Stimulated activated effector memory CD8-positive, alpha-beta T cell treated with anti-CD3 and anti-CD28 coated beads, Interleukin-12 subunit alpha, Interleukin-12 subunit beta, amount 100 ng/mL, for 72 hours (primary cell): ENCODE measurements around the gene BTBD6.

Source experiments
- ATAC-seq: fragments of 150-1000 bp; cut with Tn5 transposase; 2 replicates; pipeline ENCODE4 v1.10.0; 2021
- DNase-seq, 2 donors: peaks; one replicate each; pipeline ENCODE4 v3.0.0; 2021 to 2022; ENCODE audit warnings: low spot score in 2 of 2
- H3K27ac Mint-ChIP-seq: one replicate; pipeline ENCODE4 v1.8.0; 2022; ENCODE audit warnings: mild to moderate bottlenecking, mixed read lengths
- H3K36me3 Mint-ChIP-seq: one replicate; pipeline ENCODE4 v1.8.0; 2022; ENCODE audit warnings: mild to moderate bottlenecking, mixed read lengths
- H3K4me1 Mint-ChIP-seq: one replicate; pipeline ENCODE4 v1.8.0; 2022; ENCODE audit warnings: mixed read lengths
- H3K4me3 Mint-ChIP-seq: one replicate; pipeline ENCODE4 v1.8.0; 2022; ENCODE audit warnings: mild to moderate bottlenecking, mixed read lengths
- H3K9me3 Mint-ChIP-seq: one replicate; pipeline ENCODE4 v1.8.0; 2022; ENCODE audit warnings: mixed read lengths

The BTBD6 gene

GRCh38 chr14:105219043-105219612, 29.2 kb upstream of the BTBD6 start:
- Mint-ChIP-seq H3K4me3 (no peak overlapping the region), H3K9me3 (no peaks in the 10 kb centered on the region), H3K27ac (no peak overlapping the region), H3K4me1 (peaks cover 13% of the 10 kb centered on the region), H3K36me3 (peaks cover 16% of the 10 kb centered on the region)
- no peak for DNase-seq
- ATAC-seq: no peak

DNA sequence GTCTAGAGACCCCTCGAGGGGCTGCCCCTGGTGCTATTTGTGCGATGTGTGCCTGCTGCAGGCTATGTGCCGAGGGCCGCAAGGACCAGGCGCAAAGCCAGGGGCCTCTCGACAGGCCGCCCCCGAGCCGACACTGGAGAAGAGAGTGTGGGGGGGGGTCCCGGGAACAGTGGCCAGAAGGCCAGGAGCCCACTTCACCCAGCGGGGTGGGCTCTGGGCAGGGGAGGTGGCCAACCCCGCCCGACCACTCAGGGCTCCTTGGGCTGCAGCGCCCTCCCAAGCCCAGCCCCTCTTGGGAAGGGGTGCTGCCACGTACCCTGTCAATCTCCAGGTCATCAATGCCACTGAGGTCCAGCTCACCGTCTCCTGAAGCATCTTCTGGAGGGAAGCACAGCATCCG, 28.6 kb upstream of the BTBD6 start:
- Mint-ChIP-seq H3K9me3 (no peaks in the 10 kb centered on the region), H3K4me3 (no peak overlapping the region), H3K27ac (no peak overlapping the region), H3K36me3 (peaks cover 16% of the 10 kb centered on the region), H3K4me1 (peaks cover 13% of the 10 kb centered on the region)
- DNase-seq (no peak), ATAC-seq (no peak)

DNA sequence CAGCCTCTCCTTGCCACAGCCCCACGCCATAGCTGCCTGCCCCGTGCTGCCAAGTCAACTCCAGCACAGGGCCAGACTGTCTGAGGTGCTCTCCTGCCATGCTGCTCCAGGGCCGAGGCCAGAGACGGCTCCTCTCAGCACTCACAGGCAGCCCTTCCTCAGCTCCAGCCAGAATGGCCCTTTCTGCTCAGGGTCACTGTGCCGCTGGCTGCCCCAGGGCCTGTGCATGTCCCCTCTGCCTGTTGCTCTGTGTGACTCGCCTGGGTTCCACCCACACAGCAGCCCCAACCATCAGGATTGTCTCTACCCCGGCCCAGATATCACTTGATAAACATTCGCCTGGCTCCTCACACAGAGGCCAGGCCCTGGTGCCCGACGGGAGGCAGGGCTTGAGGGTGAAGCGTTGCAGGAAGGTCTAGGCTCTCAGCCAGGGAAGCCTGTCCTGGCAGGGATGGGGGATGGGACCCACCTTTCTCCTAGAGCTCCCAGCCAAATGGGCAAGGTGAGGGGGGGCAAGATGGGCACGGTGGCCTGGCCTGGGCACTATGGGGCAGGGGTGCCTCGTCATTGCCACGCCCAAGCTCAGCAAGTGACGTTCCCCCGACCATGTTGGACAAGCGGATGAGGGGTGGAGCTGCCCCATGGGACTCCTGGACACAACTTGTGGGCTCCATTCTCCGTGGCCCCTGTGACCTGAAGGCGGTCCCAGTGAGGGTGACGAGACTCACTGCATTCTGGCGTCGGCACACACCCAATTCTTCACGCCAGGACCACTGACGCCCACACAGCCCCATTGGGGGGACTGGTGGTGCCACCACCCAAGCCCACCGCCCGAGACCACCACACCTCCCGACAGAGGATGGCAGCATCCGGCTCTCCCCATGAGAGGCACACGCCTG, 27.4 kb upstream of the BTBD6 start:
- Mint-ChIP-seq H3K4me3 (no peak overlapping the region), H3K4me1 (peaks cover 2% of the 10 kb centered on the region), H3K36me3 (peaks cover 23% of the 10 kb centered on the region), H3K27ac (no peak overlapping the region), H3K9me3 (no peaks in the 10 kb centered on the region)
- no peak for ATAC-seq
- no peak for DNase-seq

GRCh38 chr14:105221598-105222178, 26.6 kb upstream of the BTBD6 start:
- Mint-ChIP-seq H3K4me3 (no peak overlapping the region), H3K9me3 (no peaks in the 10 kb centered on the region), H3K27ac (peak overlapping the region; percentile 46), H3K4me1 (no peaks in the 10 kb centered on the region), H3K36me3 (peaks cover 31% of the 10 kb centered on the region)
- no peak for DNase-seq
- ATAC-seq: no peak

- peaks cover 41% of the 10 kb centered on the region for H3K36me3 Mint-ChIP-seq
- no peak overlapping the region for H3K4me3 Mint-ChIP-seq
- no peak for DNase-seq
- no peak overlapping the region for H3K27ac Mint-ChIP-seq
- no peaks in the 10 kb centered on the region for H3K9me3 Mint-ChIP-seq
- H3K4me1 Mint-ChIP-seq: no peaks in the 10 kb centered on the region
- ATAC-seq: no peak
Observed at GRCh38 chr14:105223260-105223659, 25.1 kb upstream of the BTBD6 start.

DNA sequence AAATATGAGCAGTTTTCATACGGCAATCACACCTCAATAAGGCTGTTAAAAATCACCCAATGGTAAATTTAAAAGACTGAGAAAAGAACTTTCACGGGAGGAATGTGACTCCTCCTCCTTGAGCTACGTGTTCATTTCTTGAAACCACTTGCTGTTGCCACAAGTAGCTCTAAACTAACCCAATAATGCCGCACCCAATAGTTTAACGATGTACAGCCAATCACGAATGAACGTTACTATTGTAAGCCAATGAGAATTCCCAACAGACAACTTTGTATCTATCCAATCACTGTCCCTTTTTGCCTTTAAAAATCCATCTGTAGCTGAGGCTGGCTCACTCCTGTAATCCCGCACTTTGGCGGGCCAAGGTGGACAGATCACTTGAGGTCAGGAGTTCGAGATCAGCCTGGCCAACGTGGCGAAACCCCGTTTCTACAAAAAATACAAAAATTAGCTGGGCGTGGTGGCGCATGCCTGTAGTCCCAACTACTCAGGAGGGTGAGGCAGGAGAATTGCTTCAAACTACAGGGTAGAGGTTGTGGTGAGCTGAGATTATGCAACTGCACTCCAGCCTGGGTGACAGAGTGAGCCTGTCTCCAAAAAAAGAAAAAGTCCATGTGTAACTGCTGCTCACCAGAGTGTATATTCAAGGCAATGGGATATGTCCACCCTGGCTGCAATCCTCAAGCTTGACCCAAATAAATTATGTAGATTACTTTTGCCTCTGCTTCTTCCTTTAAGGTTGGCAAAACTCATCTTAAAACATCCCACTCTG, 24.4 kb upstream of the BTBD6 start:
- H3K4me3 Mint-ChIP-seq: no peak overlapping the region
- DNase-seq (no peak), ATAC-seq (no peak)
- peaks cover 34% of the 10 kb centered on the region for H3K36me3 Mint-ChIP-seq
- no peak overlapping the region for H3K27ac Mint-ChIP-seq
- no peaks in the 10 kb centered on the region for H3K4me1 Mint-ChIP-seq
- H3K9me3 Mint-ChIP-seq: no peaks in the 10 kb centered on the region

- no peak for DNase-seq
- H3K4me1 Mint-ChIP-seq: no peaks in the 10 kb centered on the region
- peaks cover 27% of the 10 kb centered on the region for H3K36me3 Mint-ChIP-seq
- peak overlapping the region; percentile 52 for H3K27ac Mint-ChIP-seq
- H3K4me3 Mint-ChIP-seq: no peak overlapping the region
- no peaks in the 10 kb centered on the region for H3K9me3 Mint-ChIP-seq
- no peak for ATAC-seq
Observed at GRCh38 chr14:105224845-105225570, 23.3 kb upstream of the BTBD6 start.

DNA sequence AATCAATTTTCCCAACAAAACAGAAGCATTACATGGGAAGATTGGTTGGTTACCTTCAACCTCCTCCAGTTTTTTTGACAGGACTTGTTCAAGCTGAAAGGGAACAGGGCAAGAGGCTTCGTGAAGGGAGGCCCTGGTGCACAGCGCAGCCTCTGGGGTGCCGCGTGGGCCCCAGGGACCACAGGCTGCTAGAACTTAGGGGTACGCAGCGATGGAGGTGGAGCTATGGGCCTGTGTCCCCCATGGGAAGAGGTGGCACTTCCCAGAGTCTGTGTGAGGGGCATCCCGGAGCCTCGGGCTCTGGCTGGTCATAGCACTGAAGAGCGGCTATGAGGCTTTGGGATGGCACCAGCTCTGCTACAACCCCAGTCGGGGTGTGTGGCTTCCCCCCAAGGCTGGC, 22.1 kb upstream of the BTBD6 start:
- no peak overlapping the region for H3K4me3 Mint-ChIP-seq
- peaks cover 27% of the 10 kb centered on the region for H3K36me3 Mint-ChIP-seq
- no peak for DNase-seq
- H3K4me1 Mint-ChIP-seq: no peaks in the 10 kb centered on the region
- no peaks in the 10 kb centered on the region for H3K9me3 Mint-ChIP-seq
- peak overlapping the region; percentile 65 for H3K27ac Mint-ChIP-seq
- no peak for ATAC-seq

- H3K27ac Mint-ChIP-seq: no peak overlapping the region
- no peak overlapping the region for H3K4me3 Mint-ChIP-seq
- ATAC-seq (no peak), DNase-seq (no peak)
- H3K9me3 Mint-ChIP-seq: no peaks in the 10 kb centered on the region
- no peaks in the 10 kb centered on the region for H3K4me1 Mint-ChIP-seq
- peaks cover 27% of the 10 kb centered on the region for H3K36me3 Mint-ChIP-seq
Observed at GRCh38 chr14:105227346-105227745, 21.0 kb upstream of the BTBD6 start.

DNA sequence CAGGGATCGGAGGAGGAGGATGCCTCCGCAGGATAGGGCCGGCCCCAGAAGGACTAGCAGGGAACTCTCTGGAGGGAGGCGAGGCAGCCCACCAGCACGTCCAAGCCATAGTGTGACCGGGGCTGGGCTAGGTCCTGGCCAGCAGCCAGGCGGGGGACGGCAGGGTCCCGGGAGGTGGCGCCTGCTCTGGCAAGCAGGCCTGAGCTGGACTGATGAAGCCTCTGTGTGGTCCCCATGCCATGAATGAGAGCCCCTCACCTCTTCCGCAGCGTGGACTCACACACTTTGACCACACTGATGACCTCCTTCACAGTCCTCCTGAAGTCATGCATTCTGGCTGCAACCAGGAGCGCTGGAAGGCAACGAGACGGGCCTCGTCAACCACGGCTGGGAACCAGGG, 19.8 kb upstream of the BTBD6 start:
- H3K9me3 Mint-ChIP-seq: no peaks in the 10 kb centered on the region
- H3K36me3 Mint-ChIP-seq: peaks cover 27% of the 10 kb centered on the region

DNA sequence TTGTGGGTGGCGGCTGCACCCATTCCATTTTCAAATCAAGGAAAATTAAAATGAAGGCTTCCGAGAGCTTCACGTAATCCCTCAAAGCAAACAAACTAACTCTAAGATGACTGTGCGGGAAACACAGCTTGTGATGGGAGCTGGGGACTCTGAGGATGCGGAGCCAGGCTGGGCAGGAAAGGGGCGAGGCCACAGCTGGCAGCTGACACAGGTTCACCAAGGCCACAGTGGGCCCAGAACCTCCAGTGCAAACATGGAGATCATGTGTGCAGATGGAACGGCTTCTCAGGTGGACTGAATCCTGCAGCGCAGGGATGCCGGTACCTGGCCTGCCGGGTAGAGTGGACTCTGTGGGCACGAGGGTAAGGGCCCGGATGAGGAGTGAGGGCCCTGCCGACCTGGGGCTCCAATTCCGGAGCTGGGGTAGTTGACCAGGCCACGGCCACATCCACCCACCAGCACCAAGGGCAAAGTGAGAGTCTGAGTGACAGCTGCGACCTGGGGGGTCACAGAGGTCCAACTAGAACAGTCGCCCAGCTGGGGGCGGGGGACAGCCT, 19.2 kb upstream of the BTBD6 start:
- no peak overlapping the region for H3K4me3 Mint-ChIP-seq
- H3K27ac Mint-ChIP-seq: no peak overlapping the region
- peaks cover 27% of the 10 kb centered on the region for H3K36me3 Mint-ChIP-seq

More for the DNA sequence above, 19.8 kb upstream of the BTBD6 start:
- no peak for ATAC-seq
- no peak for DNase-seq
- no peak overlapping the region for H3K27ac Mint-ChIP-seq
- H3K4me1 Mint-ChIP-seq: no peaks in the 10 kb centered on the region
- H3K4me3 Mint-ChIP-seq: no peak overlapping the region

DNA sequence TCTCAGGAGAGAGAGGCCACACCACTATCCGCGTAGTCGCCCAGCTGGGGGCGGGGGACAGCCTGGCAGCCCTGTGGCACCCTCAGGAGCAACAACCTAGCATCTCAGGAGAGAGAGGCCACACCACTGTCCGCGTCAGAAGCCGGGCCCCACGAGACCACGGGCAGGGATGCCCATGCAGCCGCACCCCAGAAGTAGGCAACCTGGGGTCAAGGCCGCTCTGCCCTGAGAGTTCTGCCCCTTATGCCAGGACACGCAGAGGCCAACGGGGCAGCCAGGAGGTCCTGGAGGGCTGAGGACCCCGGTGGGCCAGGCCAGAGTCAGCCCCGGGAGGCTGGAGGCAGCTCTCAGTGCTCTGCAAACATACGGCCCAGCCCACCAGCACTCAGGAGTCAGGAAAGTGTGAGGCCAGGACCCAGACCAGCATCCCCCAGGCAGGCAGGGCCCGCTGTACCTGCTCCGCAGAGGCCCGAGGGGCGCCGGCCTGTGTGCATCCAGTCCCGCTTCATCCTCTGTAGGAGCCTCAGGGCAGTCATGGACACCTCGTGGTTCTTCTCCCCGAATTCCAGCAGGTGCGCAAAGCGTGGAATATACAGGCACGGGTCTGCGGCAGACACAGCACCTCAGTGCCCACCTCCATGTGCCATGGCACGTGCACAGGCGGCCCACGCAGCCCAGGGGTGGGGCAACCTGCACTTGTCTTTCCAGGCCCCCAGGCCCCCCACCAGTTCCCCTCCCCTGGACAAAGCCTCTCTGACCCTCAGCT, 7.3 kb upstream of the BTBD6 start:
- H3K4me3 Mint-ChIP-seq: no peak overlapping the region
- no peak for DNase-seq
- no peaks in the 10 kb centered on the region for H3K9me3 Mint-ChIP-seq
- no peak overlapping the region for H3K27ac Mint-ChIP-seq
- peaks cover 7% of the 10 kb centered on the region for H3K4me1 Mint-ChIP-seq
- peaks cover 18% of the 10 kb centered on the region for H3K36me3 Mint-ChIP-seq
- ATAC-seq: no peak

More for the DNA sequence above, 19.2 kb upstream of the BTBD6 start:
- Mint-ChIP-seq H3K9me3 (no peaks in the 10 kb centered on the region), H3K4me1 (no peaks in the 10 kb centered on the region)
- no peak for DNase-seq
- ATAC-seq: no peak

DNA sequence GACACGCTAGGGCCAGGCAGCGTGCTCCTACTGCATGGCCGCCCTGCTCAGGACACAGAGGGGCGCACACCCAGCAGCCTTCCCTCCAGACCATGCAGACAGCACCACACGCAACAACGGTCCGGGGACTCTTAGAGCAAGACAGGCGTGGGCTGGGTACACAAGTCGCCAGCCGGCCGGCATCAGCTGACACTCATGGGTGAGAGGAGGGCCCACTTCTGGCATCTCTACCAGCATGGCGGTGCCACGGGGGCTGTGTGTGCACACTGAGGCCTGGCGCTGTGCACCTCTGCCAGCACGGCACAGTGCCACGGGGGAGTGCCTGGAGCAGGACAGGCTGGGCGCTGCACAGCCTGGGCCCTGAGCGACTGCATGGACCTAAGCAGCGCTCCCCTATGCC, 6.7 kb upstream of the BTBD6 start:
- peaks cover 18% of the 10 kb centered on the region for H3K36me3 Mint-ChIP-seq

GRCh38 chr14:105244334-105244733, 4.0 kb upstream of the BTBD6 start:
- H3K9me3 Mint-ChIP-seq: no peaks in the 10 kb centered on the region

More for the DNA sequence above, 6.7 kb upstream of the BTBD6 start:
- no peak for DNase-seq
- Mint-ChIP-seq H3K27ac (no peak overlapping the region), H3K9me3 (no peaks in the 10 kb centered on the region), H3K4me3 (no peak overlapping the region), H3K4me1 (peaks cover 7% of the 10 kb centered on the region)
- ATAC-seq: no peak

More at GRCh38 chr14:105244334-105244733, 4.0 kb upstream of the BTBD6 start:
- no peak overlapping the region for H3K4me3 Mint-ChIP-seq
- ATAC-seq: no peak
- H3K36me3 Mint-ChIP-seq: peaks cover 26% of the 10 kb centered on the region
- no peak for DNase-seq
- H3K4me1 Mint-ChIP-seq: peaks cover 20% of the 10 kb centered on the region
- peak overlapping the region; percentile 23 for H3K27ac Mint-ChIP-seq
